Osteocyte (in vitro differentiated cells): ENCODE data around the gene PYGM. TPM values are rescaled to one million over a fixed set of nuclear protein-coding genes. Genes with fewer than 3 reads are reported as not detected.

ENCODE experiments used
- DNase-seq: peaks from one replicate; pipeline ENCODE4 v3.0.0; 2021; ENCODE audit warnings: mixed read lengths; ENCODE audit not compliant: unreplicated experiment; ENCODE audit errors: extremely low spot score
- H3K27ac Mint-ChIP-seq: one replicate; pipeline ENCODE4 v1.8.0; 2021; ENCODE audit warnings: mild to moderate bottlenecking, mixed read lengths; ENCODE audit not compliant: unreplicated experiment
- H3K27me3 Mint-ChIP-seq: one replicate; pipeline ENCODE4 v1.8.0; 2021; ENCODE audit warnings: mixed read lengths; ENCODE audit not compliant: unreplicated experiment
- H3K36me3 Mint-ChIP-seq: one replicate; pipeline ENCODE4 v1.8.0; 2021; ENCODE audit warnings: mixed read lengths; ENCODE audit not compliant: unreplicated experiment
- H3K4me1 Mint-ChIP-seq: one replicate; pipeline ENCODE4 v1.8.0; 2021; ENCODE audit warnings: mixed read lengths; ENCODE audit not compliant: unreplicated experiment
- H3K4me3 Mint-ChIP-seq: one replicate; pipeline ENCODE4 v1.8.0; 2021; ENCODE audit warnings: mild to moderate bottlenecking, moderate library complexity, mixed read lengths; ENCODE audit not compliant: unreplicated experiment
- H3K9me3 Mint-ChIP-seq: one replicate; pipeline ENCODE4 v1.8.0; 2021; ENCODE audit warnings: mixed read lengths; ENCODE audit not compliant: unreplicated experiment
- CTCF ChIP-seq: fragments of 200-600 bp; sonication (generic); IDR thresholded peaks from 2 replicates; pipeline ENCODE4 v1.5.0; 2021; ENCODE audit warnings: antibody characterized with exemption, mild to moderate bottlenecking, moderate library complexity
- total RNA-seq: library from RNA; stranded (reverse); gene quantifications from 2 replicates; pipeline ENCODE4 v1.2.1, GENCODE V29; 2021

PYGM gene
- total RNA-seq, 1 donor from 2014 or later = 0.73 TPM

- H3K9me3 Mint-ChIP-seq = no peaks in the 10 kb centered on the region
- H3K27me3 Mint-ChIP-seq = no peaks in the 10 kb centered on the region
- H3K4me1 Mint-ChIP-seq = no peaks in the 10 kb centered on the region
- peaks cover 4% of the 10 kb centered on the region for H3K36me3 Mint-ChIP-seq
- H3K4me3 Mint-ChIP-seq = no peak overlapping the region
- no peak for DNase-seq
- no peak for TF ChIP-seq CTCF
- H3K27ac Mint-ChIP-seq = no peak overlapping the region
Measured at GRCh38 chr11:64786308-64786707, 26.5 kb upstream of the PYGM start.

GRCh38 chr11:64784813-64785581, 25.2 kb upstream of the PYGM start:
- Mint-ChIP-seq H3K4me3 (no peak overlapping the region), H3K9me3 (no peaks in the 10 kb centered on the region), H3K4me1 (no peaks in the 10 kb centered on the region), H3K27me3 (no peaks in the 10 kb centered on the region), H3K27ac (no peak overlapping the region), H3K36me3 (peaks cover 4% of the 10 kb centered on the region)
- no peak for TF ChIP-seq CTCF
- no peak for DNase-seq

DNA sequence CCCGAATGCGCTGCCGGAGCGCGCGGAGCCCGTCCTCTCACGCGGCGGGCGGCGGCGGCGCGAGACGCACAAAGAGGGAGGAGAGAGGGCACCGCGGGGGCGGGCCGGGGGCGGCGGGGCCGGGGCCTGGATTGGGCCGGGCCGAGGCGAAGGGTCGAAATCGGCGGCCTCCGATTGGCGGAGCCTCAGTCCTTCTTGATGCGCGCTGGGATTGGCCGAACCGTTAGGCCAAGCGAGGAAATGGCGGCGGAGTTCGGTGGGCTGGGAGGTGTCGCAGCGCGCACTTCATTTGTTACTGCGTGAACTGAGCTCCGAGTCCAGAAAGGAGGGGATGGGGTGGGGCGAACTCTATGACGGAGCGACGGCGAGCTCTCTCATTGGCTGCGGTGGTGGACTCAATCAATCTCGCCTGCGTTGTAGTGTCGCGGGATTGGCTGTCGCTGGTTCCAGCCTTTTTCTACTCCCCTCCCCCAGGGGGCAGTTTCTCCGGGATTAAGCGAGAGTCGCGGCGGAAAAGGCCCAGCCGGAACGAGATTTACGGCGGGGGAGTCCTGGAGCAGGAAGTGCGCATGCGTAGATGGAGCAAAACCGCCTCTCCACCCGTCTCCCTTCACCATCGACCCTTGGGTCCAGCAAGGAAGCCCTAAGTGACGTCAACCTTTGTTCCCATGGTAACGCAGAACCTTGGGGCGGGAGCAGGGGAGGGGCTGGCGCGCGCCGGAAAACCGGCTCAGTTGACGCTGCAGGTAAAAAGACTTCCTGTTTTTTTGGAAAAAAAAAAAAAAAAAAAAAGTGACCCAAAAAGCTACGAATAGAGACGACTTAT, 18.9 kb upstream of the PYGM start, which contains the start of gene SF1:
TSS of gene SF1 (minus strand) at position 70 of the 826 bp plus-strand sequence. CDS start 150 bp downstream, outside the sequence.
- DNase-seq = peak; percentile 100
- no peak for TF ChIP-seq CTCF
- peaks cover 29% of the 10 kb centered on the region for H3K36me3 Mint-ChIP-seq
- peak within 1 kb of the TSS; percentile 99 for H3K27ac Mint-ChIP-seq
- peak within 1 kb of the TSS; percentile 84 for H3K4me3 Mint-ChIP-seq
- peaks cover 31% of the 10 kb centered on the region for H3K4me1 Mint-ChIP-seq
- H3K9me3 Mint-ChIP-seq = no peaks in the 10 kb centered on the region
- no peaks in the 10 kb centered on the region for H3K27me3 Mint-ChIP-seq

GRCh38 chr11:64778223-64778472, 18.4 kb upstream of the PYGM start:
- Mint-ChIP-seq H3K27me3 (no peaks in the 10 kb centered on the region), H3K36me3 (peaks cover 33% of the 10 kb centered on the region), H3K4me1 (peaks cover 31% of the 10 kb centered on the region), H3K9me3 (no peaks in the 10 kb centered on the region), H3K4me3 (peak overlapping the region; percentile 84), H3K27ac (no peak overlapping the region)
- no peak for DNase-seq
- no peak for TF ChIP-seq CTCF
